GM20000 (cell line): ENCODE results near the gene MRPL1.
"Not testable (repeated sequence)": the region's sequence is repeated elsewhere in the genome, so short reads cannot be mapped to it uniquely, and the experiment has no call there.

ENCODE experiments used
- DNase-seq: peaks from one replicate; pipeline ENCODE4 v3.0.0; 2012; ENCODE audit warnings: low spot score
- TF ChIP-seq, protein P1 (sequence below): IDR thresholded peaks from 2 replicates; pipeline ENCODE4 v1.5.1; 2012; ENCODE audit warnings: mild to moderate bottlenecking, control low read depth; ENCODE audit errors: extremely low read depth, missing control alignments

MRPL1 gene

GRCh38 chr4:77927991-77928925 is 65.6 kb downstream of the MRPL1 start:
- no peak for DNase-seq
- TF ChIP-seq, protein P1, sequence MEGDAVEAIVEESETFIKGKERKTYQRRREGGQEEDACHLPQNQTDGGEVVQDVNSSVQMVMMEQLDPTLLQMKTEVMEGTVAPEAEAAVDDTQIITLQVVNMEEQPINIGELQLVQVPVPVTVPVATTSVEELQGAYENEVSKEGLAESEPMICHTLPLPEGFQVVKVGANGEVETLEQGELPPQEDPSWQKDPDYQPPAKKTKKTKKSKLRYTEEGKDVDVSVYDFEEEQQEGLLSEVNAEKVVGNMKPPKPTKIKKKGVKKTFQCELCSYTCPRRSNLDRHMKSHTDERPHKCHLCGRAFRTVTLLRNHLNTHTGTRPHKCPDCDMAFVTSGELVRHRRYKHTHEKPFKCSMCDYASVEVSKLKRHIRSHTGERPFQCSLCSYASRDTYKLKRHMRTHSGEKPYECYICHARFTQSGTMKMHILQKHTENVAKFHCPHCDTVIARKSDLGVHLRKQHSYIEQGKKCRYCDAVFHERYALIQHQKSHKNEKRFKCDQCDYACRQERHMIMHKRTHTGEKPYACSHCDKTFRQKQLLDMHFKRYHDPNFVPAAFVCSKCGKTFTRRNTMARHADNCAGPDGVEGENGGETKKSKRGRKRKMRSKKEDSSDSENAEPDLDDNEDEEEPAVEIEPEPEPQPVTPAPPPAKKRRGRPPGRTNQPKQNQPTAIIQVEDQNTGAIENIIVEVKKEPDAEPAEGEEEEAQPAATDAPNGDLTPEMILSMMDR: no peak

GRCh38 chr4:77930154-77930639 is 67.6 kb downstream of the MRPL1 start:
- TF ChIP-seq, protein P1: no peak
- DNase-seq: no peak

GRCh38 chr4:77930876-77931275 is 68.2 kb downstream of the MRPL1 start:
- no peak for DNase-seq

DNA sequence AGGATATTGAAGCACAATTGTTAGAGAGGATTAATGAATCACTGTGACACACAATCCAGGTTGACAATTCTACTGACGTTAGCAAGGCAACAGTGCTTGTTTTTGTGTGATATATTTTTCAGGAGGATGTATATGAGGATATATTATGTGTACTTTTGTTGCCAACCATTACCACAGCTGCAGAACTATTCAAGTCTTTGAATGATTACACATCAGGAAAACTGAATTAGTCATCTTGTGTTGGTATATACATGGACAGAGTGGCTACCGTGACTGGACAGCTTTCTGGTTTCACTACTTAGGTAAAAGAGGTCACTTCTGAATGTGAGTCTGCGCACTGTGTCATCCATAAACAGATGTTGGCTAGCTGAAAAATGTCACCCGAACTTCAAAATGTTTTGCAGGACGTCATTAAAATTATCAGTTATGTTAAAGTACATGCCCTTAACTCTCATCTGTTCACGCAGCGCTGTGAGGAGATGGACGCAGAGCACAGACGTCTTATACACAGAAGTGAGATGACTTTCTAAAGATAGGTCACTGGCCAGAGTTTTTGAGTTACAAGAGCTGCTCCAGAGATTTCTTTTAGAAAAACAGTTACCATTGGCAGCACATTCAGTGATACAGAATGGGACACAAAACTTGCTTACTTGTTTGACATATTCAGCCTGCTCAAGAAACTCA is 69.0 kb downstream of the MRPL1 start:
- DNase-seq: no peak
- TF ChIP-seq, protein P1: no peak

More at GRCh38 chr4:77930876-77931275, 68.2 kb downstream of the MRPL1 start:
- TF ChIP-seq, protein P1: no peak

DNA sequence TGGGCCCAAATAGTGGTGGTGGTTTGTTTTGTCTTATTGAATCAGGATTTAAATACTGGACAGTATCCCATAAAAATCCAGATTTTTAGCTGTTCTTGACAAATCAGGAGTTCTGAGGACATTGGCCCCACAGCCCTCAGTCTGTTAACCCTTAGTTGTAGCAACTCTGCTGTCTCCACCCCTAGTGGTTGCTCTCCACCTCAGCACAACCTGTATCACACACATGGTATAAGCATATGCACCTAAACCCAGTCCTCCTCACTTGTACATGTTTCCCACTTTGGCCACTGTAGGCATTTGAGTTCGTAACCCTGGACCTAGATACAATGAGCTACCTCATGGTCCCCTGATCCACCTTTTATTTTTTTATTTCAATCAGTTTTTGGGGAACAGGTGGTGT is 75.9 kb downstream of the MRPL1 start:
- TF ChIP-seq, protein P1: no peak
- DNase-seq: no peak

- DNase-seq: not testable (repeated sequence)
Measured at GRCh38 chr4:77945929-77946328, 83.3 kb downstream of the MRPL1 start.

DNA sequence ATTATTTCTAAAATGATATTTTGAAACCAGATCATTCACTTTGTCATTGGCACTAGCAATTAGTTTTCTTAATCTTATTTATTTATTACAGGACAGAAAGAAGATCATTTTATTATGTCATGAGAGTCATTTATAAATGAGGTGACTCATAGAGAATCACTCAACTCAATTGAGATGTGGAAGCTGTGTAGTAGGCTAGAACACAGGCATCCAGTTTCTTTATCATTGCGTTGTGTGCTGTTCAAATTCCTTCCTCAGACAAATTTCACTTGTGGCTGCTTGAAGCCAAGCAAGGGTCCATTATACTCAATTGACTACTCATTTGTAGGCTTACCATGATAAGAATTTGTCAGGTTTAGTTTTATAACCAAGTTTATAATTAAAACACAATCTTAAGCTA is 87.6 kb downstream of the MRPL1 start:
- no peak for DNase-seq
- TF ChIP-seq, protein P1: no peak
